ENCODE results near the gene CDC42EP4.

- TF ChIP-seq CSRNP3 (CRISPR knock-in tag; IDR thresholded peaks at IDR 0.05) (no peak), TOX (CRISPR knock-in tag; IDR thresholded peaks at IDR 0.05; ENCODE audit: borderline replicate concordance) (no peak), ESRRG (CRISPR knock-in tag; IDR thresholded peaks at IDR 0.05) (no peak), CSDC2 (CRISPR knock-in tag; IDR thresholded peaks at IDR 0.05) (no peak), ZC3H10 (CRISPR knock-in tag; IDR thresholded peaks at IDR 0.05) (no peak), ZFP3 (CRISPR knock-in tag; IDR thresholded peaks at IDR 0.05) (no peak), ZNF70 (CRISPR knock-in tag; IDR thresholded peaks at IDR 0.05) (no peak), OSR1 (CRISPR knock-in tag; IDR thresholded peaks at IDR 0.05) (no peak), GLIS3 (CRISPR knock-in tag; IDR thresholded peaks at IDR 0.05) (no peak), SNAI2 (CRISPR knock-in tag; IDR thresholded peaks at IDR 0.05) (no peak), TSHZ2 (CRISPR knock-in tag; IDR thresholded peaks at IDR 0.05) (no peak), BACH2 (CRISPR knock-in tag; IDR thresholded peaks at IDR 0.05; ENCODE audit: borderline replicate concordance) (no peak)
- TF ChIP-seq, protein P1, sequence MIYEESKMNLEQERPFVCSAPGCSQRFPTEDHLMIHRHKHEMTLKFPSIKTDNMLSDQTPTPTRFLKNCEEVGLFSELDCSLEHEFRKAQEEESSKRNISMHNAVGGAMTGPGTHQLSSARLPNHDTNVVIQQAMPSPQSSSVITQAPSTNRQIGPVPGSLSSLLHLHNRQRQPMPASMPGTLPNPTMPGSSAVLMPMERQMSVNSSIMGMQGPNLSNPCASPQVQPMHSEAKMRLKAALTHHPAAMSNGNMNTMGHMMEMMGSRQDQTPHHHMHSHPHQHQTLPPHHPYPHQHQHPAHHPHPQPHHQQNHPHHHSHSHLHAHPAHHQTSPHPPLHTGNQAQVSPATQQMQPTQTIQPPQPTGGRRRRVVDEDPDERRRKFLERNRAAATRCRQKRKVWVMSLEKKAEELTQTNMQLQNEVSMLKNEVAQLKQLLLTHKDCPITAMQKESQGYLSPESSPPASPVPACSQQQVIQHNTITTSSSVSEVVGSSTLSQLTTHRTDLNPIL (CRISPR knock-in tag; IDR thresholded peaks at IDR 0.05; ENCODE audit: low read depth), result no peak
- TF ChIP-seq, protein P2, sequence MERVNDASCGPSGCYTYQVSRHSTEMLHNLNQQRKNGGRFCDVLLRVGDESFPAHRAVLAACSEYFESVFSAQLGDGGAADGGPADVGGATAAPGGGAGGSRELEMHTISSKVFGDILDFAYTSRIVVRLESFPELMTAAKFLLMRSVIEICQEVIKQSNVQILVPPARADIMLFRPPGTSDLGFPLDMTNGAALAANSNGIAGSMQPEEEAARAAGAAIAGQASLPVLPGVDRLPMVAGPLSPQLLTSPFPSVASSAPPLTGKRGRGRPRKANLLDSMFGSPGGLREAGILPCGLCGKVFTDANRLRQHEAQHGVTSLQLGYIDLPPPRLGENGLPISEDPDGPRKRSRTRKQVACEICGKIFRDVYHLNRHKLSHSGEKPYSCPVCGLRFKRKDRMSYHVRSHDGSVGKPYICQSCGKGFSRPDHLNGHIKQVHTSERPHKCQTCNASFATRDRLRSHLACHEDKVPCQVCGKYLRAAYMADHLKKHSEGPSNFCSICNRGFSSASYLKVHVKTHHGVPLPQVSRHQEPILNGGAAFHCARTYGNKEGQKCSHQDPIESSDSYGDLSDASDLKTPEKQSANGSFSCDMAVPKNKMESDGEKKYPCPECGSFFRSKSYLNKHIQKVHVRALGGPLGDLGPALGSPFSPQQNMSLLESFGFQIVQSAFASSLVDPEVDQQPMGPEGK (CRISPR knock-in tag; IDR thresholded peaks at IDR 0.05; ENCODE audit: borderline replicate concordance), result no peak
Measured at GRCh38 chr17:73318836-73319235, 7.0 kb upstream of the CDC42EP4 start.

Measured in SK-N-SH treated with all-trans-retinoic acid at 6 μM for 48 hours (cell line).